CD4-positive, alpha-beta T cell (primary cell): ENCODE data around the gene KLK2. TPM values are rescaled to one million over a fixed set of nuclear protein-coding genes. Genes with fewer than 3 reads are reported as not detected.

Experiments
- ATAC-seq: fragments of 200-7000 bp; cut with Tn5 transposase; one replicate; pipeline ENCODE4 v1.10.0; 2022; ENCODE audit warnings: mild to moderate bottlenecking; ENCODE audit not compliant: poor library complexity
- CTCF ChIA-PET: fragments of 350-600 bp; sonication (Branson Sonifier 250); formaldehyde crosslinking; loops from one replicate; lab custom pipeline; 2021; ENCODE audit warnings: antibody characterized with exemption, inconsistent platforms; lab: Charles Lee
- POLR2A ChIA-PET: fragments of 350-600 bp; sonication (Branson Sonifier 250); formaldehyde crosslinking; loops from one replicate; lab custom pipeline; 2021; ENCODE audit warnings: antibody characterized with exemption, inconsistent platforms; lab: Charles Lee
- DNase-seq, 14 experiments: peaks; one replicate each; pipeline ENCODE4 v3.0.0-alpha.2; 2013 to 2020; ENCODE audit warnings: mixed read lengths in 2 of 14
- H3K27ac ChIP-seq, 2 donors: one replicate each; pipeline versions ENCODE4 v1.5.1 to v1.7.0; 2013; ENCODE audit warnings: low read length in 2 of 2, low read depth in 1 of 2, mild to moderate bottlenecking in 1 of 2
- H3K27me3 ChIP-seq, 2 experiments: 1 replicate in 1 of 2; 2 replicates in 1 of 2; pipeline versions ENCODE4 v1.6.1 to v1.7.0; 2013; ENCODE audit warnings: low read length in 2 of 2, control low read depth in 1 of 2, mild to moderate bottlenecking in 1 of 2, moderate library complexity in 1 of 2; ENCODE audit not compliant: insufficient read depth in 2 of 2, control insufficient read depth in 1 of 2
- H3K36me3 ChIP-seq: one replicate; pipeline ENCODE4 v1.6.1; 2013; ENCODE audit warnings: low read length, control low read depth; ENCODE audit not compliant: insufficient read depth
- H3K4me1 ChIP-seq: one replicate; pipeline ENCODE4 v1.6.1; 2013; ENCODE audit warnings: low read length, control low read depth; ENCODE audit not compliant: insufficient read depth
- H3K4me3 ChIP-seq: one replicate; pipeline ENCODE4 v1.5.1; 2013; ENCODE audit warnings: mild to moderate bottlenecking, low read length, moderate library complexity
- H3K9me3 ChIP-seq, 2 experiments: 1 replicate in 1 of 2; 2 replicates in 1 of 2; pipeline versions ENCODE4 v1.6.1 to v1.7.0; 2013; ENCODE audit warnings: low read length in 2 of 2, mild to moderate bottlenecking in 2 of 2, control low read depth in 1 of 2, moderate library complexity in 1 of 2; ENCODE audit not compliant: control insufficient read depth in 1 of 2, insufficient read depth in 1 of 2
- H3K27ac Mint-ChIP-seq: one replicate; pipeline ENCODE4 v1.8.0; 2020; ENCODE audit warnings: mixed read lengths
- H3K27me3 Mint-ChIP-seq: one replicate; pipeline ENCODE4 v1.8.0; 2021; ENCODE audit warnings: mixed read lengths
- H3K36me3 Mint-ChIP-seq: one replicate; pipeline ENCODE4 v1.8.0; 2021; ENCODE audit warnings: low read depth, mixed read lengths
- H3K4me1 Mint-ChIP-seq: one replicate; pipeline ENCODE4 v1.8.0; 2021; ENCODE audit warnings: low read depth, mixed read lengths
- H3K4me3 Mint-ChIP-seq: one replicate; pipeline ENCODE4 v1.8.0; 2020; ENCODE audit warnings: mild to moderate bottlenecking, mixed read lengths
- H3K9me3 Mint-ChIP-seq: one replicate; pipeline ENCODE4 v1.8.0; 2020; ENCODE audit warnings: mixed read lengths
- intact Hi-C, 2 experiments: fragments of 100-400 bp; cut with DNase I in 1 of 2; cut with micrococcal nuclease in 1 of 2; formaldehyde crosslinking; loops; one replicate each; pipeline versions ENCODE4 v1.15.1 to v1.9.0; 2023 to 2025; cut with DNase I, micrococcal nuclease
- total RNA-seq, 174 experiments: library from RNA in 2 of 174; stranded (reverse) in 2 of 174; gene quantifications; one replicate each; pipeline ENCODE4 v1.2.3 and lab custom pipeline; 2021 to 2026
- TF ChIP-seq, protein P1 (sequence below): fragments of 200-600 bp; IDR thresholded peaks from one replicate; pipeline ENCODE4 v1.8.0; 2022; ENCODE audit warnings: antibody characterized with exemption, mild to moderate bottlenecking

KLK2 gene
- total RNA-seq, 2 experiments from 2014 or later: not detected

DNA sequence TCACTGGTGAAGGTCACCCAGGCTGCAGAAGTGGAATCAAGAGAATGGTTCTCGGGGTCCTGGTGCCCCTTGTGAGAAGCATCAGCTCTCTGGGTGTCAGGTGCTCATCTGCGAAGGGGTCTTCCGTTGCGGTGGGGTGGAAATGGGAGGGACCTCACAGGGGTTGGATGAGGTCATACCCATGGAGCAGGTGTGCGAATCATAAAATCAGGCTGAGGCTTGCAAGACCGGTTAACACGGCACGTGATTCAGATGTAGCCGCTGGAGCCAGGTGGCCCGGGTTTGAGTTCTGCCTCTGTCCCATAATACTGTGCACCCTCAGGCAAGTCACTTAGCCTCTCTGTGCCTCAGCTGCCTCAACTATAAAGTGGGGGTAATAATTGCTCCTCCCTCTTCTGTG lies 35.9 kb upstream of the KLK2 start:
- TF ChIP-seq, protein P1, sequence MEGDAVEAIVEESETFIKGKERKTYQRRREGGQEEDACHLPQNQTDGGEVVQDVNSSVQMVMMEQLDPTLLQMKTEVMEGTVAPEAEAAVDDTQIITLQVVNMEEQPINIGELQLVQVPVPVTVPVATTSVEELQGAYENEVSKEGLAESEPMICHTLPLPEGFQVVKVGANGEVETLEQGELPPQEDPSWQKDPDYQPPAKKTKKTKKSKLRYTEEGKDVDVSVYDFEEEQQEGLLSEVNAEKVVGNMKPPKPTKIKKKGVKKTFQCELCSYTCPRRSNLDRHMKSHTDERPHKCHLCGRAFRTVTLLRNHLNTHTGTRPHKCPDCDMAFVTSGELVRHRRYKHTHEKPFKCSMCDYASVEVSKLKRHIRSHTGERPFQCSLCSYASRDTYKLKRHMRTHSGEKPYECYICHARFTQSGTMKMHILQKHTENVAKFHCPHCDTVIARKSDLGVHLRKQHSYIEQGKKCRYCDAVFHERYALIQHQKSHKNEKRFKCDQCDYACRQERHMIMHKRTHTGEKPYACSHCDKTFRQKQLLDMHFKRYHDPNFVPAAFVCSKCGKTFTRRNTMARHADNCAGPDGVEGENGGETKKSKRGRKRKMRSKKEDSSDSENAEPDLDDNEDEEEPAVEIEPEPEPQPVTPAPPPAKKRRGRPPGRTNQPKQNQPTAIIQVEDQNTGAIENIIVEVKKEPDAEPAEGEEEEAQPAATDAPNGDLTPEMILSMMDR: no peak
- Histone ChIP-seq H3K9me3 (peaks cover 0 to 11% of the 10 kb centered on the region in 2 experiments), H3K36me3 (no peaks in the 10 kb centered on the region), H3K4me1 (peaks cover 16% of the 10 kb centered on the region), H3K27me3 (peaks cover 20 to 31% of the 10 kb centered on the region in 2 experiments), H3K27ac (no peak overlapping the region), H3K4me3 (no peak overlapping the region)
- ATAC-seq (no peak), DNase-seq (no peak)
- Mint-ChIP-seq H3K9me3 (no peaks in the 10 kb centered on the region), H3K36me3 (no peaks in the 10 kb centered on the region), H3K4me1 (peaks cover 12% of the 10 kb centered on the region), H3K4me3 (peak overlapping the region; percentile 88), H3K27me3 (peaks cover 66% of the 10 kb centered on the region), H3K27ac (no peak overlapping the region)
- POLR2A ChIA-PET: no interaction called here
- intact Hi-C loops: no loop called here
- CTCF ChIA-PET: no interaction called here

- Histone ChIP-seq H3K4me1 (peaks cover 16% of the 10 kb centered on the region), H3K9me3 (peaks cover 8 to 17% of the 10 kb centered on the region in 2 experiments), H3K27me3 (peaks cover 15 to 27% of the 10 kb centered on the region in 2 experiments), H3K36me3 (no peaks in the 10 kb centered on the region), H3K4me3 (no peak overlapping the region), H3K27ac (no peak overlapping the region)
- intact Hi-C loops: no loop called here
- Mint-ChIP-seq H3K27me3 (peaks cover 59% of the 10 kb centered on the region), H3K4me3 (no peak overlapping the region), H3K9me3 (no peaks in the 10 kb centered on the region), H3K4me1 (peaks cover 12% of the 10 kb centered on the region), H3K36me3 (no peaks in the 10 kb centered on the region), H3K27ac (no peak overlapping the region)
- CTCF ChIA-PET: no interaction called here
- TF ChIP-seq, protein P1: no peak
- DNase-seq: no peak
- POLR2A ChIA-PET: no interaction called here
- peak; percentile 32 for ATAC-seq
Measured at GRCh38 chr19:50838239-50838638, 35.0 kb upstream of the KLK2 start.

DNA sequence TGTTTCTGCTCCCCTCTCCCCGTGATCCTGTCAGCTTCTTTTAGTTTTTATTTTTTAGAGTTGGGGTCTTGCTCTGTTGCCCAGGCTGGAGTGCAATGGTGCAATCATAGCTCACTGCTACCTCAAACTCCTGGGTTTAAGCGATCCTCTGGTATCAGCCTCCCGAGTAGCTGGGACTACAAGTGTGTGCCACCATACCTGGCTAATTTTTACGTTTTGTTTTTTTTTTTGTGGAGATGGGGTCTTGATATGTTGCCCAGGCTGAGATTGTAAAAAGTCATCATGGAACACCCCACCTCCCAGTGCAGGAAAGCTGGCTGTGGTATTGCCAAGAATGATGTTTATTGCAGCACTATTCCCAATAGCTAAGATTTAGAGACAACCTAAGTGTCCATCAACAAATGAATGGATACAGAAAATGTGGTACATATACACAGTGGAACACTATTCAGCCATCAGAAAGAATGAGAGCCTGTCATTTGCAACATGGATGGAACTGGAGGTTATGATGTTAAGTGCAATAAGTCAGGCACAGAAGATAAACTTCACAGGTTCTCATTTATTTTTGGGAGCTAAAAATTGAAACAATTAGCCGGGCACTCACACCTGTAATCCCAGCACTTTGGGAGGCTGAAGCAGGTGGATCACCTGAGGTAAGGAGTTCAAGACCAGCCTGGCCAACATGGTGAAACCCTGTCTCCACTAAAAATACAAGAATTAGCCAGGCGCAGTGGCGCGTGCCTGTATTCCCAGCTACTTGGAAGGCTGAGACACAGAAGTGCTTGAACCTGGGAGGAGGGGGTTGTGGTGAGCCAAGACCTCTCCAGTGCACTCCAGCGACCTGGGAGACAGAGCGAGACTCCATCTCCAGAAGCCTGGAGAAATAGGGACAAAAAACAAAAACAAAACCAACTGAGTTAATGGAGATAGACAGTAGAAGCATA lies 33.3 kb upstream of the KLK2 start:
- H3K4me1 Mint-ChIP-seq: peaks cover 12% of the 10 kb centered on the region
- ChIA-PET CTCF (no interaction called here), POLR2A (no interaction called here)
- no peak overlapping the region for H3K4me3 ChIP-seq
- DNase-seq: no peak
- H3K9me3 ChIP-seq: peaks cover 15 to 28% of the 10 kb centered on the region in 2 experiments
- H3K27ac Mint-ChIP-seq: no peak overlapping the region
- no peak overlapping the region for H3K4me3 Mint-ChIP-seq
- intact Hi-C loops: no loop called here
- H3K36me3 Mint-ChIP-seq: no peaks in the 10 kb centered on the region
- no peaks in the 10 kb centered on the region for H3K36me3 ChIP-seq
- H3K27me3 Mint-ChIP-seq: peaks cover 54% of the 10 kb centered on the region
- no peak for ATAC-seq
- peaks cover 2% of the 10 kb centered on the region for H3K9me3 Mint-ChIP-seq
- H3K27ac ChIP-seq: no peak overlapping the region
- TF ChIP-seq, protein P1: no peak
- H3K4me1 ChIP-seq: peaks cover 14% of the 10 kb centered on the region
- H3K27me3 ChIP-seq: peaks cover 8 to 22% of the 10 kb centered on the region in 2 experiments
